ENCODE results near the gene C22orf39.

C22orf39 gene

GRCh38 chr22:19396934-19397733 lies 50.4 kb downstream of the C22orf39 start:
- no peak for DNase-seq

- DNase-seq = no peak
Measured at GRCh38 chr22:19396561-19396933, 51.0 kb downstream of the C22orf39 start.

- DNase-seq = no peak
Measured at GRCh38 chr22:19395276-19395675, 52.2 kb downstream of the C22orf39 start.

DNA sequence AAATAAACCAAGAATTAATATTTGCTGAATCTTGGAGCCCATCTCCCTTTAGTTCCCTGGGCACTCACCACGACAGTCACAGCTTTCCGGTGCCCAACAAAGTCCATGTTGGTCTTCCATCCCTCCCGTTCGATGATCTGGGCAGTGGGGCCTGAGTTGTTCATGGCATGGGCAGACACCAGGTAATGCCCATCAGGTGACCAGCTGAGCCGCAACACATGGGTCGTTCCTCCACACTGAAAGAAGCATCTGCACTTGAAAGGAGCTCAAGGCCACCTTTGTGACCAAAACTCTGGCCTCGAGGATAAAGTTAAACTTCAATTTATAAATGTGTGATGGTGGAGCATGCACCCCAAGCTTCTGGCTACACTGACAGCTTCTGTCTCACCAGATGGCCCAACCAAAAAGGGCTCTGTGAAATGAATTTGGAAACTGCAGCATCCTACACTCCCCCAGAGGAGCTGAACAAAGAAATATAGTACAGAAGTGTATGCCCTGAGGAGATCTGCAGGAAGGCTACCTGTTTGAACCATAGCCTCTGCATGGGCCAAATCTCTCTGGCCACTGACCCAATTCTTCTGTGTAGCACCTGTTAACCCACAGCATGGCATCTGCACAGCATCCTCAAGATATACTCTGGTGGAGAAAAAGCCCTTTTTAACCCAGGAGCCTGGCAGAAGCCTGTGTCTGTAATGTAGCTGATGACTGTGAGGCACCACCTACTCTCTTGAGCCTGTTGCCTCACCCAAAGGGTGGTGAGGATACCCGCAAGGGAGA lies 53.0 kb downstream of the C22orf39 start:
- no peak for DNase-seq

DNA sequence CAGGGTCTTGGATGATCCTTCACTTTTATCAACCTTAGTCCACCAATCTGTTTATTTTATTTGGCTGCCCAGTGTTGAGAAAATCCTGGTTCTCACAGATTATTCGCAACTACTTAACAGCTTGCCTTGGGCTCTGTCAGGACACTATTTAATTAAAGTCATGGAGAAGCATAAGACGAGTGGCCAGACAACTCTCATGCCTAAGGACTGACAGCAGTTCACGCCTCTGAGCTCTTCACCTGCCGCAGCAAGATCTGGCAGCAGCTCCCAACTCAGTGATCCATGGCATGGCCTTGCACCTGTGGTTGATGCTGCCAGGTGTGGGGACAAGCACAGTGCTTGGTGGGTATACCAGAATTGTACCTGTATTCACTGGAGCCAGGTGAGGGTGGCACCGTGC lies 53.8 kb downstream of the C22orf39 start:
- no peak for DNase-seq
